Peyer's patch (tissue), 4 donors: ENCODE measurements around the gene STK17B. TPM values are rescaled to one million over a fixed set of nuclear protein-coding genes. Genes with fewer than 3 reads are reported as not detected.

ENCODE experiments used
- DNase-seq, 3 donors: peaks; one replicate each; pipeline ENCODE4 v3.0.0-alpha.2; 2017 to 2019
- H3K27ac ChIP-seq, 4 donors: fragments of 200-600 bp; sonication (generic); one replicate each; pipeline ENCODE4 v1.5.1; 2016 to 2019
- H3K27me3 ChIP-seq, 2 donors: fragments of 200-600 bp; sonication (generic); one replicate each; pipeline ENCODE4 v1.5.1; 2019
- H3K36me3 ChIP-seq, 3 donors: fragments of 200-600 bp; sonication (generic); one replicate each; pipeline ENCODE4 v1.5.1; 2016 to 2019
- H3K4me1 ChIP-seq, 4 donors: fragments of 200-600 bp; sonication (generic); one replicate each; pipeline ENCODE4 v1.5.1; 2016 to 2019
- H3K4me3 ChIP-seq, 4 donors: fragments of 200-600 bp; sonication (generic); 1 replicate in 3 of 4; 2 replicates in 1 of 4; pipeline ENCODE4 v1.5.1; 2016 to 2019; ENCODE audit warnings: mild to moderate bottlenecking in 1 of 4
- H3K9me3 ChIP-seq, 4 donors: fragments of 200-600 bp; sonication (generic); one replicate each; pipeline ENCODE4 v1.5.1; 2016 to 2019; ENCODE audit warnings: mild to moderate bottlenecking in 1 of 4
- POLR2A ChIP-seq, 2 donors: fragments of 450-650 bp; IDR thresholded peaks; one replicate each; pipeline ENCODE4 v1.5.1; 2017; ENCODE audit warnings: antibody characterized with exemption in 2 of 2, mild to moderate bottlenecking in 2 of 2, moderate library complexity in 2 of 2
- total RNA-seq, 4 donors: library from RNA; depleted of rRNA; stranded (reverse); fragments of >200 nt; gene quantifications; one replicate each; pipeline ENCODE4 v1.1.0, GENCODE V29; 2016
- TF ChIP-seq, protein P1 (sequence below), 6 experiments: fragments of 450-650 bp in 4 of 6; fragments of 200-600 bp in 2 of 6; sonication (generic) in 1 of 6; IDR thresholded peaks; one replicate each; pipeline ENCODE4 v1.5.1; 2017 to 2019; ENCODE audit warnings: antibody characterized with exemption in 6 of 6, mild to moderate bottlenecking in 3 of 6, moderate library complexity in 1 of 6

STK17B gene
- total RNA-seq, 4 donors from 2014 or later, result 47.3 to 123 (median 56.3) TPM

GRCh38 chr2:196145256-196145655, 26.1 kb downstream of the STK17B start:
- Histone ChIP-seq H3K36me3 (peaks cover 0 to 63% (median 0%) of the 10 kb centered on the region in 3 donors), H3K4me3 (no peak overlapping the region), H3K27me3 (no peaks in the 10 kb centered on the region), H3K9me3 (no peaks in the 10 kb centered on the region), H3K4me1 (peaks cover 0 to 10% (median 1%) of the 10 kb centered on the region in 4 donors), H3K27ac (no peak overlapping the region)
- no peak for DNase-seq
- TF ChIP-seq, protein P1, sequence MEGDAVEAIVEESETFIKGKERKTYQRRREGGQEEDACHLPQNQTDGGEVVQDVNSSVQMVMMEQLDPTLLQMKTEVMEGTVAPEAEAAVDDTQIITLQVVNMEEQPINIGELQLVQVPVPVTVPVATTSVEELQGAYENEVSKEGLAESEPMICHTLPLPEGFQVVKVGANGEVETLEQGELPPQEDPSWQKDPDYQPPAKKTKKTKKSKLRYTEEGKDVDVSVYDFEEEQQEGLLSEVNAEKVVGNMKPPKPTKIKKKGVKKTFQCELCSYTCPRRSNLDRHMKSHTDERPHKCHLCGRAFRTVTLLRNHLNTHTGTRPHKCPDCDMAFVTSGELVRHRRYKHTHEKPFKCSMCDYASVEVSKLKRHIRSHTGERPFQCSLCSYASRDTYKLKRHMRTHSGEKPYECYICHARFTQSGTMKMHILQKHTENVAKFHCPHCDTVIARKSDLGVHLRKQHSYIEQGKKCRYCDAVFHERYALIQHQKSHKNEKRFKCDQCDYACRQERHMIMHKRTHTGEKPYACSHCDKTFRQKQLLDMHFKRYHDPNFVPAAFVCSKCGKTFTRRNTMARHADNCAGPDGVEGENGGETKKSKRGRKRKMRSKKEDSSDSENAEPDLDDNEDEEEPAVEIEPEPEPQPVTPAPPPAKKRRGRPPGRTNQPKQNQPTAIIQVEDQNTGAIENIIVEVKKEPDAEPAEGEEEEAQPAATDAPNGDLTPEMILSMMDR (IDR thresholded peaks at IDR 0.05), result no peak
- no peak for TF ChIP-seq POLR2A (IDR thresholded peaks at IDR 0.05)

- H3K36me3 ChIP-seq, result peaks cover 0 to 68% (median 0%) of the 10 kb centered on the region in 3 donors
- no peak for TF ChIP-seq POLR2A (IDR thresholded peaks at IDR 0.05)
- TF ChIP-seq, protein P1 (IDR thresholded peaks at IDR 0.05), result no peak
- no peak overlapping the region for H3K27ac ChIP-seq
- no peaks in the 10 kb centered on the region for H3K9me3 ChIP-seq
- DNase-seq, result no peak
- H3K27me3 ChIP-seq, result no peaks in the 10 kb centered on the region
- H3K4me3 ChIP-seq, result no peak overlapping the region
- H3K4me1 ChIP-seq, result peaks cover 0 to 10% (median 1%) of the 10 kb centered on the region in 4 donors
Observed at GRCh38 chr2:196144513-196145126, 26.8 kb downstream of the STK17B start.

DNA sequence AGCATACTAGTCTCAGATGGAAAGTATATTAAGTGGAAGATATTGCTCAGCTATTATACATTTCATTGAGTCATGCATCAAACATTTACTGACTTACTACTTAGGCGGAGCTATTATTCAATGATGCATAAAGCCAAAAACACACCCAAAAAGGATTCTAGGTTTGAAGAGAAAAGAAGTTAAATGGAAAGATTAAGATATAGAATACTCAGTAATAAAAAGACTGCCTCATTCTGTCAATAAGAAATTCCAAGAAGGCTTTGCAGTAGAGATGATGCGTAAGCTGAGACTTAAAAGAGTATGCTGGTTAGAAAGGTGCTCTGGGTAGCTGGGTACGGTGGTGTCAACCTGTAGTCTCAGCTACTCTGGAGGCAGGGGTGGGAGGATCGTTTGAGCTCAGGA, 27.6 kb downstream of the STK17B start:
- H3K27ac ChIP-seq, result no peak overlapping the region
- H3K4me3 ChIP-seq, result no peak overlapping the region
- no peaks in the 10 kb centered on the region for H3K9me3 ChIP-seq
- peaks cover 0 to 10% (median 1%) of the 10 kb centered on the region in 4 donors for H3K4me1 ChIP-seq
- no peaks in the 10 kb centered on the region for H3K27me3 ChIP-seq
- no peak for DNase-seq
- H3K36me3 ChIP-seq, result peaks cover 0 to 65% (median 0%) of the 10 kb centered on the region in 3 donors
- TF ChIP-seq, protein P1 (IDR thresholded peaks at IDR 0.05), result no peak
- TF ChIP-seq POLR2A (IDR thresholded peaks at IDR 0.05), result no peak

DNA sequence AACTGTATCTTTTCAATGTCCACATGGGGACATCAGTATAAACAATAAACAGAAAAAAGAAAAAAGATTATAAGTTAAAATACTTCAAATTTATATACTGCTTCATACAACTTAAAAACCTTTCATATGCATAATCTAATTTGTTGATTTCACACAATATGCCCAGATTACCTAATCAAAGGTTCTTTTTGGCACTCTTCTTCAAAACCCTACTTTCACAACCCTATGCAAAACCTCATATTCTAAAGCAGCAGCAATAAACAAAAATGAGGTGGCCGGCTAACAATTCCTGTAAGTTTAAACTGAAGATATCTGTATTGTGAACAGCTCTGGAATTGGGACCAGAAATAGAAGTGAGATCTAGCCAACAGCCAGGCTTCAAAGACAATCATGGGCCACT, 28.6 kb downstream of the STK17B start:
- TF ChIP-seq, protein P1 (IDR thresholded peaks at IDR 0.05), result no peak
- TF ChIP-seq POLR2A (IDR thresholded peaks at IDR 0.05), result no peak
- Histone ChIP-seq H3K9me3 (no peaks in the 10 kb centered on the region), H3K4me1 (peaks cover 0 to 10% (median 1%) of the 10 kb centered on the region in 4 donors), H3K27me3 (no peaks in the 10 kb centered on the region), H3K27ac (no peak overlapping the region), H3K4me3 (no peak overlapping the region), H3K36me3 (peaks cover 0 to 68% (median 0%) of the 10 kb centered on the region in 3 donors)
- no peak for DNase-seq

DNA sequence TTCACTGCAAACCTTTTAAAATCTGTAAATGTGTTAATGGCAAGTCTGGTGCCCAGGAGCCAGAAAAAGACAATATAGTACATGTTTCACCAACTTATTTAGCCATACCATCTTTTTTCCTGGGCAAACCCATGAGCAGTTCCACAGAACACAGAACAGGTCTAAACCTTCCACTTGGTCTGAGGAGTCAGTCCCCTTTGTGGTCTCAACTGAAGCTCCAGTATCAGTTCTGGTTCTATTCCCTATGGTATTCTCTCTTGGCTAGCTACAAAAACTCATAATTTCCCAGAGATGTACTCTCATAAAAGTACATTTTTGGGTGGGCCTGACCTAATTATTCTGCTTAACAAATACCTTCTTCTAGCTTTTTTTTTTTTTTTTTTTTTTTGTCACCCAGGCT, 31.2 kb downstream of the STK17B start:
- no peak for TF ChIP-seq POLR2A (IDR thresholded peaks at IDR 0.05)
- TF ChIP-seq, protein P1 (IDR thresholded peaks at IDR 0.05), result no peak
- H3K27ac ChIP-seq, result no peak overlapping the region
- H3K4me3 ChIP-seq, result no peak overlapping the region
- no peaks in the 10 kb centered on the region for H3K27me3 ChIP-seq
- no peaks in the 10 kb centered on the region for H3K9me3 ChIP-seq
- no peak for DNase-seq
- peaks cover 0 to 79% (median 0%) of the 10 kb centered on the region in 3 donors for H3K36me3 ChIP-seq
- peaks cover 0 to 8% (median 0%) of the 10 kb centered on the region in 4 donors for H3K4me1 ChIP-seq
